ENCODE measurements around the gene PRKAR2A. TPM values are rescaled to one million over a fixed set of nuclear protein-coding genes. Genes with fewer than 3 reads are reported as not detected.
"Not testable (repeated sequence)": the region's sequence is repeated elsewhere in the genome, so short reads cannot be mapped to it uniquely, and the experiment has no call there.

PRKAR2A gene
- total RNA-seq, 1 experiment from 2014 or later, result 48.0 TPM

DNA sequence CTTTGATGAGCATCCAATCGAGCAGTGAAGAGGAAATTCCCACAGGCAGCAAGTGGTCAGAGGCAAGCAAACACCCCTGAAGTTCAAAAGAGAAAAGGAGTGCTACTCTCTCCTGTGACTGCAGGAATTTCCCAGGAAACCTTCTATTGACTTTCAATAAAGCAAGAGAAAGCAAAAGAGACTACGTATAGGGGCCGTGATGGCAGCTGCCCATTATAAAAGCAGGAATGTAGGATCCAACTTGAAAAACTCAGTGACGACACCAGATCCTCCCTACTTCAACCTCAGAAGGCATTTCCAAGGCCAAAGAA is 77.5 kb downstream of the PRKAR2A start:
- Mint-ChIP-seq H3K36me3 (ENCODE audit: insufficient read depth, unreplicated experiment) (peaks cover 10% of the 10 kb centered on the region), H3K27ac (ENCODE audit: unreplicated experiment) (no peak overlapping the region), H3K4me3 (ENCODE audit: low read depth, unreplicated experiment) (no peak overlapping the region), H3K4me1 (ENCODE audit: low read depth, unreplicated experiment) (no peaks in the 10 kb centered on the region), H3K27me3 (ENCODE audit: unreplicated experiment) (no peaks in the 10 kb centered on the region), H3K9me3 (ENCODE audit: low read depth, unreplicated experiment) (no peaks in the 10 kb centered on the region)
- TF ChIP-seq, protein P1, sequence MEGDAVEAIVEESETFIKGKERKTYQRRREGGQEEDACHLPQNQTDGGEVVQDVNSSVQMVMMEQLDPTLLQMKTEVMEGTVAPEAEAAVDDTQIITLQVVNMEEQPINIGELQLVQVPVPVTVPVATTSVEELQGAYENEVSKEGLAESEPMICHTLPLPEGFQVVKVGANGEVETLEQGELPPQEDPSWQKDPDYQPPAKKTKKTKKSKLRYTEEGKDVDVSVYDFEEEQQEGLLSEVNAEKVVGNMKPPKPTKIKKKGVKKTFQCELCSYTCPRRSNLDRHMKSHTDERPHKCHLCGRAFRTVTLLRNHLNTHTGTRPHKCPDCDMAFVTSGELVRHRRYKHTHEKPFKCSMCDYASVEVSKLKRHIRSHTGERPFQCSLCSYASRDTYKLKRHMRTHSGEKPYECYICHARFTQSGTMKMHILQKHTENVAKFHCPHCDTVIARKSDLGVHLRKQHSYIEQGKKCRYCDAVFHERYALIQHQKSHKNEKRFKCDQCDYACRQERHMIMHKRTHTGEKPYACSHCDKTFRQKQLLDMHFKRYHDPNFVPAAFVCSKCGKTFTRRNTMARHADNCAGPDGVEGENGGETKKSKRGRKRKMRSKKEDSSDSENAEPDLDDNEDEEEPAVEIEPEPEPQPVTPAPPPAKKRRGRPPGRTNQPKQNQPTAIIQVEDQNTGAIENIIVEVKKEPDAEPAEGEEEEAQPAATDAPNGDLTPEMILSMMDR (IDR thresholded peaks at IDR 0.05; ENCODE audit: unreplicated experiment), result no peak
- BruUV-seq (replicated peaks), result no TSS peak
- DNase-seq, result no peak
- CTCF ChIA-PET, result no interaction called here
- intact Hi-C loops (cut with micrococcal nuclease; ENCODE audit: unreplicated experiment), result no loop called here

DNA sequence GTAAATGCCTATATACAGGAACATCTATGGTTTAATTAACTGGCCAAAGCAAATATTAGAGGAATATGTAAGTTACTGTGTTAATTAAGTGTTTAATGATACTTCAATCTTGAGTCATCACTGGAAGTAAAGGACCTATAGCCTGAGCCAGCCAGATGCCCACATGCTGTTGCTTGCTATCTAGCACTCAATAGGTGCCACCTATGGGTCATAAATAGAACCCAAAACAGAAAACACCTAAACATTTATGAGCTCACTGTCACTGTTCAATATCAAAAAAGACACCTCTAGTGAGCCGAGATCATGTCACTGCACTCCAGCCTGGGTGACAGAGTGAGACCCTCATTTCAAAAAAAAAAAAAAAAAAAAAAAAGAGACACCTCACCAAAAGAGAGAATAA is 82.3 kb downstream of the PRKAR2A start:
- no TSS peak for BruUV-seq (replicated peaks)
- no peak overlapping the region for H3K27ac Mint-ChIP-seq (ENCODE audit: unreplicated experiment)
- CTCF ChIA-PET, result interaction anchor here (0.6 to 1.2 kb wide), 5 partner anchors 17 to 329 kb away, joined by 3 to 9 read pairs (median 3); partner anchors contain the start of genes IP6K2 and PRKAR2A
- H3K9me3 Mint-ChIP-seq (ENCODE audit: low read depth, unreplicated experiment), result no peaks in the 10 kb centered on the region
- intact Hi-C loops (cut with micrococcal nuclease; ENCODE audit: unreplicated experiment), result no loop called here
- TF ChIP-seq, protein P1 (IDR thresholded peaks at IDR 0.05; ENCODE audit: unreplicated experiment), result no peak
- H3K4me3 Mint-ChIP-seq (ENCODE audit: low read depth, unreplicated experiment), result no peak overlapping the region
- H3K4me1 Mint-ChIP-seq (ENCODE audit: low read depth, unreplicated experiment), result no peaks in the 10 kb centered on the region
- no peak for DNase-seq
- H3K27me3 Mint-ChIP-seq (ENCODE audit: unreplicated experiment), result no peaks in the 10 kb centered on the region
- peaks cover under 1% of the 10 kb centered on the region for H3K36me3 Mint-ChIP-seq (ENCODE audit: insufficient read depth, unreplicated experiment)

DNA sequence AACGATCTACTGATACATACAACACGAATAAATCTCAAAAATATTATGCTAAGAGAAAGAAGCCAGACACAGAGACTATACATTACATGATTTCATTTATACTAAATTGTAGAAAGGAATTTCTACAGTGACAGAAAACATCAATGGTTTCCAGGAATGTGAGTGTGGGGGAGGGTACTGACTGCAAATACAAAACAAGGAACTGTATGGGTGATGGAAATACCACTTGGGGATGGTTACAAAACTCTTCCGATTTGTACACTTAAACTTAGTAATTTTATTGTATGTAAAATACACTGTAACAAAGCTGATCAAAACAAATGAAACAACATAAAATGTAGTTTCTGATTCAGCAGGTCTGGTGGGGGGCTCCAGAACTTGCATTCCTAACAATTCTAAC is 84.9 kb downstream of the PRKAR2A start:
- no TSS peak for BruUV-seq (replicated peaks)
- CTCF ChIA-PET, result no interaction called here
- Mint-ChIP-seq H3K27ac (ENCODE audit: unreplicated experiment) (no peak overlapping the region), H3K9me3 (ENCODE audit: low read depth, unreplicated experiment) (no peaks in the 10 kb centered on the region), H3K27me3 (ENCODE audit: unreplicated experiment) (no peaks in the 10 kb centered on the region), H3K36me3 (ENCODE audit: insufficient read depth, unreplicated experiment) (peaks cover 4% of the 10 kb centered on the region), H3K4me1 (ENCODE audit: low read depth, unreplicated experiment) (no peaks in the 10 kb centered on the region), H3K4me3 (ENCODE audit: low read depth, unreplicated experiment) (no peak overlapping the region)
- TF ChIP-seq, protein P1 (IDR thresholded peaks at IDR 0.05; ENCODE audit: unreplicated experiment), result no peak
- intact Hi-C loops (cut with micrococcal nuclease; ENCODE audit: unreplicated experiment), result no loop called here
- no peak for DNase-seq

- H3K9me3 Mint-ChIP-seq (ENCODE audit: low read depth, unreplicated experiment); H3K27ac Mint-ChIP-seq (ENCODE audit: unreplicated experiment); H3K4me3 Mint-ChIP-seq (ENCODE audit: low read depth, unreplicated experiment); H3K36me3 Mint-ChIP-seq (ENCODE audit: insufficient read depth, unreplicated experiment); DNase-seq; H3K27me3 Mint-ChIP-seq (ENCODE audit: unreplicated experiment); BruUV-seq (replicated peaks); H3K4me1 Mint-ChIP-seq (ENCODE audit: low read depth, unreplicated experiment); intact Hi-C loops (cut with micrococcal nuclease; ENCODE audit: unreplicated experiment): not testable (repeated sequence)
- CTCF ChIA-PET, result interaction anchor here (0.8 kb wide), 1 partner anchor 24 kb away, joined by 7 read pairs; no protein-coding TSS in a partner anchor
Observed at GRCh38 chr3:48759991-48760540, 87.6 kb downstream of the PRKAR2A start.

DNA sequence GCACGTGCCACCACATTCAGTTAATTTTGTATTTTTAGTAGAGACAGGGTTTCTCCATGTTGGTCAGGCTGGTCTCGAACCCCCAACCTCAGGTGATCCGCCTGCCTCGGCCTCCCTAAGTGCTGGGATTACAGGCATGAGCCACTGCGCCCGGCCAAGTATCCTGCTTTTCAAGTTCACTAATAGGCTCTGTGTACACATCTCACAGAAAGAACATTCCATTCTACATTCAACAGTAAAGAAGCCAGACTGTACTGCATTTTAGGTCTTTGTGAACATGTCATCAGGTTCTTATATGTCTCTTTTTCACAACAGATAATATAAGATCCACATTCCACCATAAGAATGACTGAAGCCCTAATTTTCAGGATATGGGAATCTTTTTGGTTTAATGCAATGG is 88.1 kb downstream of the PRKAR2A start:
- H3K36me3 Mint-ChIP-seq (ENCODE audit: insufficient read depth, unreplicated experiment); intact Hi-C loops (cut with micrococcal nuclease; ENCODE audit: unreplicated experiment); BruUV-seq (replicated peaks); H3K4me3 Mint-ChIP-seq (ENCODE audit: low read depth, unreplicated experiment); H3K4me1 Mint-ChIP-seq (ENCODE audit: low read depth, unreplicated experiment); H3K9me3 Mint-ChIP-seq (ENCODE audit: low read depth, unreplicated experiment); DNase-seq; H3K27ac Mint-ChIP-seq (ENCODE audit: unreplicated experiment); H3K27me3 Mint-ChIP-seq (ENCODE audit: unreplicated experiment): not testable (repeated sequence)
- CTCF ChIA-PET, result interaction anchor here (0.8 kb wide), 1 partner anchor 23 kb away, joined by 7 read pairs; no protein-coding TSS in a partner anchor

Data from Calu3 (cell line).